ENCODE measurements around the gene SYCE1L. TPM values are rescaled to one million over a fixed set of nuclear protein-coding genes. Genes with fewer than 3 reads are reported as not detected.

SYCE1L gene
- polyA plus RNA-seq, 3 donors, result 0.29 TPM; not detected in 2

- Histone ChIP-seq H3K4me3 (replicated peaks in 1 of 3; ENCODE audit: low read depth in 2 of 3, low read length in 3 of 3) (no peak overlapping the region), H2AFZ (ENCODE audit: insufficient read depth, low read depth, low read length, poor library complexity, severe bottlenecking) (no peak overlapping the region), H3K9me3 (replicated peaks in 1 of 2; ENCODE audit: control insufficient read depth in 1 of 2, insufficient read depth in 1 of 2, low read length in 2 of 2) (no peaks in the 10 kb centered on the region), H3K4me2 (replicated peaks; ENCODE audit: extremely low read depth, low read length, poor library complexity, severe bottlenecking) (no peak overlapping the region), H3K27ac (ENCODE audit: low read depth in 1 of 2, low read length in 2 of 2) (no peak overlapping the region), H3K27me3 (ENCODE audit: control insufficient read depth in 2 of 2, insufficient read depth in 2 of 2, low read length in 2 of 2) (no peaks in the 10 kb centered on the region), H3K9ac (ENCODE audit: insufficient read depth, low read length, poor library complexity, severe bottlenecking) (no peak overlapping the region), H4K20me1 (ENCODE audit: insufficient read depth, low read length) (no peaks in the 10 kb centered on the region), H3K4me1 (ENCODE audit: control insufficient read depth in 1 of 2, insufficient read depth in 2 of 2, low read length in 2 of 2) (no peaks in the 10 kb centered on the region), H3K79me2 (ENCODE audit: insufficient read depth, low read length) (no peaks in the 10 kb centered on the region), H3K36me3 (replicated peaks in 1 of 2; ENCODE audit: control insufficient read depth in 1 of 2, insufficient read depth in 2 of 2, low read length in 2 of 2) (no peaks in the 10 kb centered on the region)
- peak in 1 of 3 donors; percentile 19 for DNase-seq
- H3K4me3 Mint-ChIP-seq, result no peak overlapping the region
- peaks cover 0 to 7% (median 4%) of the 10 kb centered on the region in 3 donors for H3K27me3 Mint-ChIP-seq (ENCODE audit: low read depth in 3 of 3)
- no peaks in the 10 kb centered on the region for H3K9me3 Mint-ChIP-seq
- no peaks in the 10 kb centered on the region for H3K36me3 Mint-ChIP-seq
- TF ChIP-seq CTCF (IDR thresholded peaks at IDR 0.05), result peak; percentile 57
- H3K4me1 Mint-ChIP-seq, result no peaks in the 10 kb centered on the region
- no peak overlapping the region for H3K27ac Mint-ChIP-seq
- 60% methylated on average over 5 of the region's 10 CpGs for WGBS (ENCODE audit: insufficient coverage)
- intact Hi-C loops (cut with micrococcal nuclease), result no loop called here
Observed at GRCh38 chr16:77223184-77223583, 24.0 kb downstream of the SYCE1L start.

- Mint-ChIP-seq H3K36me3 (no peaks in the 10 kb centered on the region), H3K9me3 (no peaks in the 10 kb centered on the region), H3K4me1 (no peaks in the 10 kb centered on the region), H3K4me3 (no peak overlapping the region), H3K27me3 (ENCODE audit: low read depth in 3 of 3) (peaks cover 0 to 9% (median 4%) of the 10 kb centered on the region in 3 donors), H3K27ac (no peak overlapping the region)
- 90% methylated on average over 2 of the region's 3 CpGs for WGBS (ENCODE audit: insufficient coverage)
- no peaks in the 10 kb centered on the region for H3K4me1 ChIP-seq (ENCODE audit: control insufficient read depth in 1 of 2, insufficient read depth in 2 of 2, low read length in 2 of 2)
- no peak overlapping the region for H2AFZ ChIP-seq (ENCODE audit: insufficient read depth, low read depth, low read length, poor library complexity, severe bottlenecking)
- TF ChIP-seq CTCF (IDR thresholded peaks at IDR 0.05), result no peak
- intact Hi-C loops (cut with micrococcal nuclease), result no loop called here
- no peaks in the 10 kb centered on the region for H4K20me1 ChIP-seq (ENCODE audit: insufficient read depth, low read length)
- no peak overlapping the region for H3K4me3 ChIP-seq (replicated peaks in 1 of 3; ENCODE audit: low read depth in 2 of 3, low read length in 3 of 3)
- H3K4me2 ChIP-seq (replicated peaks; ENCODE audit: extremely low read depth, low read length, poor library complexity, severe bottlenecking), result no peak overlapping the region
- H3K36me3 ChIP-seq (replicated peaks in 1 of 2; ENCODE audit: control insufficient read depth in 1 of 2, insufficient read depth in 2 of 2, low read length in 2 of 2), result no peaks in the 10 kb centered on the region
- H3K27ac ChIP-seq (ENCODE audit: low read depth in 1 of 2, low read length in 2 of 2), result no peak overlapping the region
- H3K79me2 ChIP-seq (ENCODE audit: insufficient read depth, low read length), result no peaks in the 10 kb centered on the region
- H3K9ac ChIP-seq (ENCODE audit: insufficient read depth, low read length, poor library complexity, severe bottlenecking), result no peak overlapping the region
- no peak for DNase-seq
- H3K9me3 ChIP-seq (replicated peaks in 1 of 2; ENCODE audit: control insufficient read depth in 1 of 2, insufficient read depth in 1 of 2, low read length in 2 of 2), result no peaks in the 10 kb centered on the region
- H3K27me3 ChIP-seq (ENCODE audit: control insufficient read depth in 2 of 2, insufficient read depth in 2 of 2, low read length in 2 of 2), result no peaks in the 10 kb centered on the region
Observed at GRCh38 chr16:77225182-77225581, 26.0 kb downstream of the SYCE1L start.

All from CD14-positive monocyte (primary cell).